ENCODE measurements around the gene KASH5. TPM values are rescaled to one million over a fixed set of nuclear protein-coding genes. Genes with fewer than 3 reads are reported as not detected.

The KASH5 gene, protein sequence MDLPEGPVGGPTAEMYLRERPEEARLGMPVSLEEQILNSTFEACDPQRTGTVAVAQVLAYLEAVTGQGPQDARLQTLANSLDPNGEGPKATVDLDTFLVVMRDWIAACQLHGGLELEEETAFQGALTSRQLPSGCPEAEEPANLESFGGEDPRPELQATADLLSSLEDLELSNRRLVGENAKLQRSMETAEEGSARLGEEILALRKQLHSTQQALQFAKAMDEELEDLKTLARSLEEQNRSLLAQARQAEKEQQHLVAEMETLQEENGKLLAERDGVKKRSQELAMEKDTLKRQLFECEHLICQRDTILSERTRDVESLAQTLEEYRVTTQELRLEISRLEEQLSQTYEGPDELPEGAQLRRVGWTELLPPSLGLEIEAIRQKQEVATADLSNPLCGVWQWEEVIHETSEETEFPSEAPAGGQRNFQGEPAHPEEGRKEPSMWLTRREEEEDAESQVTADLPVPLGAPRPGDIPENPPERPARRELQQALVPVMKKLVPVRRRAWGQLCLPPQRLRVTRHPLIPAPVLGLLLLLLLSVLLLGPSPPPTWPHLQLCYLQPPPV
- total RNA-seq (2022; extraction: Qiagen RNA extraction), result 0.05 to 0.12 TPM (median 0.07 TPM) in 4 of 5 replicates, not detected in the other

DNA sequence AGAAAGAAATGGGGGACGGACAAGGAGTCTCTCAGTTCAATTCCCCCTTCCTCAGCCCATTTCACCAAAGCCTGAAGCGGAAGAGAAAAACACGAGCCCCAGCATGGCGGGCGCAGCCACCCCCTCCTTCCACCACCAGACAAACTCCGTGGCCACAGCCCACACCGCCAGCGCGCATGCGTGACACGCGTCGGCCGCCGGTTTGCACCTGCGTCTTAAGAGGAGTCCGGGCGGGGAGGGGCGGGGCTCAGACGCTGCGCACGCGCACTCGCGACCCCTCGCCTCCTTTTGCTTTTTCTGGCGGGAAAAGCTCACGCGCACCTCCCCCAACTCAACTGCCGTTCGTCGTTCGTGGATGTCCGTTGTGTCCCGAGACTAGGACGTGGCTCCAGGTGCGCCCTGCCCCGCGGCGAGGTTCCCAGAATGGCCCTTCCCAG, at the start of gene KASH5:
Gene KASH5, plus strand, starts transcription at position 314 of the 437 bp plus-strand sequence. CDS start 2,635 bp downstream, outside the sequence.

DNA sequence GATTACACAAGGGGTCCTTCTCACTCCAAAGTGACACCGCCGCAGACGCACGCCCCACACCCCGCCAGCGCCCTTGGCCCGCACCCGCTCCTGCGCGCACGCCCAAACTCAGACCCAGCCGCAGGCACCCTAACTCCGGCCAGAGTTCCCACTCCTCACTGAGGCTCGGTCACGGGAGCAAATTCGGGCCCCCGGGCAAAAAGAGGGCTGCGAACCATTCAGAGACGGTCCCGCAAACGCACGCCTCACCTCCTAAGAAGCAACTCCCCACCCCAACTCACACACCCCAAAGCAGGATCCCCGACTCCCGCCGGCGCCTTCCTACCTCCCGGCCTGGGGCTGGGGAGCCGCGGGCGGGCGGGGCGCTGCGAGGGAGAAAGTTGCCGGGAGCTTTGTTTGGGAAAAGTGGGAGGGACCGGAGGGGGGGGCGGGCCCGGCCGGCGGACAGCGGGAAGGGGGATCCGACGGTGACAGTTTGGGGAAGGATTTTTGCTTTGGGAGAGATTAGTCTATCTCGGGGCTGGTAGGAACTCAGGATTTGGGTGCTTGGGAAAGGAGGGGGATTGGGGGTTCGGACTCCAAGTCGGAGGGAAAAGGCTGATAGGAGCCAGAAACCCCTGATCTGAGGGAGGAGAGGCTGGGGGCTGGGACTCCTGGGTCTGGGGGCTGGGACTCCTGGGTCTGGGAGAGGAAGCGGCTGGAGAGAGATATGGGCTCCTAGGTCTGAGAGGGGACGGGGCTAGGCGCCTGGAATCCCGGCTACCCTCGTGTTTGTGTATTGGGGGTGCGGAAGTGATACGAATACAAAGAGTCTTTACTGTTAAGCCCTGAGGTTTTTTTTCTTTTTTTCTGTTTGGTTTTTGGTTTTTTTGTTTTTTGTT, 25.8 kb upstream of the KASH5 start, which contains the start of gene TEAD2:
Gene TEAD2, minus strand, starts transcription at position 369 of the 881 bp plus-strand sequence. CDS start 2,341 bp downstream, outside the sequence.

DNA sequence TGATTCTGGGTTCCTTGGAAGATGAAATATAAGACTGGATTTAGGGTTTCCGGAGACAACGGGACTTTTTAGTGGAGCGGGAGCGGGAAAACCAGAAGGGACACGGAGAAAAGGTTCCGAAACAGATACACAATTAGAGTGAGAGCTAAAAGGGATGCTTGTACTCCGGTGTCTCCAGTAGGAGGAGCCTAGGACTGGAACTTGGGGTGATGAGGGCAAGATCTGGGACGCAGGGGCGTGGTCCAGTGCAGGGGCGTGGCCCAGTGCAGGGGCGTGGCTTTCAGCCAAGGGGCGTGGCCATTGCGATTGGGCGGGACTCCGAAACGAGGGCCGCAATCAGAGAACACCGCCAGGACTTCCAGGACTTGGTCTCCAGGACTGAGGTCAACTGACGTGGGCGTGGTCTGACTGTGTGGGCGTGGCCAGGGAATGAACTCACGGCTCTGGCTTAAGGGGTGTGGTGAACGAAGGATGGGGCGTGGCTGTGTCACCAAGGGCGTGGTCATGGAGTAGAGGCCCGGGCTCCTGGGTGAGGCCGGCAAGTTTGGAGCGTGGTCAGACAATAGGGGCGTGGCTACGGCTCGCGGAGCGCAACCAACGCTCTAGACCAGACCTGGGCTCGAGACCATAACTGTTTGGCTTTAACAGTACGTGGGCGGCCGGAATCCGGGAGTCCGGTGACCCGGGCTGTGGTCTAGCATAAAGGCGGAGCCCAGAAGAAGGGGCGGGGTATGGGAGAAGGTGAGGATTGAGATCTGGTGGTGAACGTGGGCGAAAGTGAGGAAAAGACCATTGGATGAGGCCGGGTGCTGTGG, 24.6 kb upstream of the KASH5 start, which contains the start of gene DKKL1:
Gene DKKL1, plus strand, starts transcription at position 610 of the 815 bp plus-strand sequence. Its CDS starts 122 bp downstream, at position 732.

DNA sequence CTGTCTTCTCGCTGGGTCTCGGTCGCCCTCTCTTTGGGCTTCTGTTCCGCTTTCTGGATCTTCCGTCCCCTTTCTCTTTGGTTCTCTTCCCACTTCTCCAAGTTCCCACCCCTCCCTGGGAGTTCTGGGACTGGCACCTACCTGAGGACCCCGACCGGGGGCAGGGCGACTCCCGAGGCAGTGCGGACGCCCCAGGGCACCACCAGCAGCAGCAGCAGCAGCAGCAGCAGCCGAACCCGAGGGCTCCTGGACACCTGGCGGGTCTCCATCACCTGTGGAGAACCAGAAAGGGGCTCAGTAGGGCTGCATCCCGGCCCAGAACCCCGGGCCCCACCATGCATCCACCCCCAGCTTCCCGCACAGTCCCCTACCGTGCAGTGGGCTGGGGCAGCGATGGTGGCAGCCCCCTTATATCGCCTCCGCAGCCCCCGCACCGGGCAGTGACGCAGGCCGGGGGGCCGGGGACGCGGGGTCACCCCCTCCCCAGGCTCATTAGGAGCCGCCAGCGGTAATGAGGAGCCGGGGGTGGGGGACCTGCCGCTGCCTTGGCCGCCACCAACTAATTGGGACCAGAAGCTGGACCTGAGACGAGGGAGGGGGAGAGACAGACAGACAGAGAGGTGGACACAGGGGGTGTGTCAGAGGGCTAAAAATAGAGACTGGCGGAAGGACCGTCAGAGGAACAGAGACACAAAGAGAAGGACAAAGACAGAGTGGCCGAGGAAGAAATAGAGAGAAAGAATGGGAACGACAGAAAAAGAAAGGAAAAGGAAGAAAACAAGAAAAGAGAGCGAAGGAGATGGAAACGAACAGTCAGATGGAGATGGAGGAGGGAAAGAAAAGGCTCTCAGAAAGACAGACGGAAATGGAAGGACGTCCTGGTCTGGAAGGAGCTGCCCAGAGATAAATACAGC, 35.3 kb downstream of the KASH5 start, which contains the start of gene PTH2:
Gene PTH2, minus strand, starts transcription at position 371 of the 914 bp plus-strand sequence. Its CDS starts 102 bp downstream, at position 269.

DNA sequence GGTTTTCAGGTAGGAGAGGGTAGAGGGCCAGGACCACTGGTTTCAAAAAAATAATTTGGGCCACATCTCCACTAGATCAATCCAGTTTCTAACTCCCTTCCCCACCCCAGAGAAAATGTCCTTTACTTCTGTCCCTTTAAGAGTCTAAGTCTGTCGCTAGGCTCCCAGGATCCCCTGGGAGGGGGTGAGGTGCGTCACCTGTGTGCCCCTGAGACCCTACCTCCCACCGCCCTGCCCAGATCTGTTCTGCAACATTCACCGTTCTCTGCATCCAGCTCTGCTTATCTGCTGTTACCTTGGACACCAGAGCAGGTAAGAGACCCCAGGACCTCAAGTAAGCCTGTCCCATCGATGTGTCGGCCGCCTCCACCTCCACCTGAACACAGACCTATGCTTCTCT, 37.1 kb downstream of the KASH5 start, which contains the start of gene GFY:
Gene GFY, plus strand, starts transcription at position 211 of the 400 bp plus-strand sequence. CDS start 1,043 bp downstream, outside the sequence.

DNA sequence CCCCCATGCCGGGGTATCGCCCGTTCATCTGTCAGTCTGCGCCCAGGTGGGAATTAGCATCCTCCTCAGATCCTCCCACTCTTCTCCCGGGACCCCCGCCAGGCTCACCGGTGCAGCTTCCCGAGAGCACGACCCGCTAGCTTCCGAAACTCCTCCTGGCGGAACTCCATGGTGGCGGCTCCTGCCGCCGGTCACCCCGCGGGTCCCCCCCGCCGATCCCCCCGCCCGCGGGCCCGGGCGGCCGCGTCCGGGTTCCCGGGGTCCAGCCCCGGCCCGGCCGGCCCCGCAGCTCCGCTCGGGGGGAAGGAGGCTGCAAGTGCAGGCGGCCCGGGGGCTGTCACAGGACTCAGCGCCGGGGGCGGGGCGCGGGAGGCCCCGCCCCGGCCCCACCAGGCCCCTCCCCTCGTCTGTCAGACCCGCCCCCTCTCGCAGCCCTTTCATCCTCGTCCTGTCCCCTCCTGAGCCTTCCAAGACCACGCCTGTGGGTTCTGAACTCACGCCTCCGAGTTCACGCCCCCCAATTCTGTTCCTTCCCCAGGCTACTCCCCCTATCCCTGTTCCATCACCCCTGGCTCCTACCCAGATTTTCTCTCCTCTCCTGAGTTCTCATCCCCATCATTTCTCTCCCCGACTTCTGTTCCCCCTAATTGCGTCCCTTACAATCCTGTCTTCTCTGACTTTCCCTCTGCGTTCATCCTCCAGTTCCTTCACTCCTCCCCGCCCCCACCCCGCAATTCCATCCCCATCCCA, 53.3 kb downstream of the KASH5 start, which contains the start of gene SLC17A7:
Gene SLC17A7, minus strand, starts transcription at position 318 of the 750 bp plus-strand sequence. Its CDS starts 148 bp downstream, at position 170.

DNA sequence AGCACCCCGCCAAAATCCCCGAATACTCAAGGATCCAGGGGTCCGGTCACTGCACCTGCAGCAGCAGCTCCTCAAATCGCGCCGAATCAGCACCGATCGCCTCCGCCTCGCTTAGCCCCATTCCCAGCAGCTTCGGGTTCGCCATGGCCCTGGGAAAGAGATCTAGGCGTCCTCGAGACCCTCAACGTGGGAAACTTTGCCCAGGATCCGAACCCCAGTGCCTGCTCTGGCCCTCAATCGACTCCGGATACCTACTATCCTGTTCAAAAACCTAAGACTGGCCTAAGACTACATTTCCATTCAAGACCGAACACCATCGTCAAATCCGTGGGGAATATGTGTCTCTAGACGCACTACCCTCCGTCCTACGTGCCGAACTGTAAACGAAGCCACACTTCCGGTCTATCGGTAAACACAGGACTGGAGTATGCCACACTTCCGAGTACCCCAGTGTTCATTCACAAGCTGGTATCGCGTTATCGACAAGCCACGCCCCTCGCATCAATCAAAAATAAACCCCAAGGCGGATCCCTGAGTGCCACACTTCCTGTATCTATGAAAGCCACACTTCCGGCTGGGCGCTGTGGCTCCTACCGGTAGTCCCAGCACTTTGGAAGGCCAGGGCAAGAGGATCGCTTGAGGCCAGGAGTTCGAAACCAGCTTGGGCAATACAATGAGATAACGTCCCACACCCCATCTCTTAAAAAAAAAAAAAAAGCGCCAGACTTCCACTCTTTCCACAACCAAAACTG, 63.6 kb downstream of the KASH5 start, which contains the start of gene PIH1D1:
Gene PIH1D1, minus strand, starts transcription at position 385 of the 752 bp plus-strand sequence. Its CDS starts 240 bp downstream, at position 145.

DNA sequence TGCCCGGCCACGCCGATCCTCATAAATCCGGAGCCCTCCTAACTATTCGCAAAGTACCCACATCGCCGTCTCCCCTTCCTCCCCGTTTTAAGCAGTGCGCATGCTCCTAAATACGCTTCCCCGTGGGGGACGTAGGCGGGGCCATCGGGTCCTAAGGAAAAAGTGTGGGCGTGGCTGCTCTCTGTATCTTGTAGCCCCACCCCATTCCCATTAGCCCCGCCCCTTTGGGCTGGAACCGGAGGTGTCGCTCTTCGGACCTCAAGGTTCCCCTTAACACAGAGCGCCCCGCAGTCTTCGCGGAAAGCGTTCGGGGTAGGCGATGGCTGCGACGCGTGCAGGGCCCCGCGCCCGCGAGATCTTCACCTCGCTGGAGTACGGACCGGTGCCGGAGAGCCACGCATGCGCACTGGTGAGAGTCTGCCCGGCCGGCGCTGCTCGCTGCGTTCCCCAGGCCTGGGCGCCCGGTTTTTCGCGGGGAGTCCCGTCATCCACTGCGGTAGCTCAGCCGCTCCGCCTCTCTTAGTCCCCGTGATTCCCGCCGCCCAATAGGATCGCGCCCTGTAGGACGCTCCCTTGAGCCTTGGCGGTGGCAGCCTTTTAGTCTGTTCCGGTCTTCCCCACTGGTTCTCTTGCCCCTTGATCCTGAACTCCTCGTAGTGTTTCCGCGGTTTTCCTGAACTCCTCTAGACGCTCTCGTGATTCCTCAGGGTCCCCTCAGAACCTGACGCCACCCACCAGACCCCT, 65.1 kb downstream of the KASH5 start, which contains the start of gene ALDH16A1:
Gene ALDH16A1, plus strand, starts transcription at position 213 of the 744 bp plus-strand sequence. Its CDS starts 107 bp downstream, at position 320.

Other genes with a start within 250 kb of the KASH5 start
- gene HRC, start 232.9 kb upstream of the KASH5 start, total RNA-seq (2022; extraction: Qiagen RNA extraction), result not detected in 5 replicates
- gene TRPM4, start 230.5 kb upstream of the KASH5 start, total RNA-seq (2022; extraction: Qiagen RNA extraction), result 7.1 to 11.5 TPM (median 9.4 TPM) in 5 replicates
- 0.55 to 1.2 TPM (median 1.1 TPM) in 5 replicates for gene SLC6A16, start 63.1 kb upstream of the KASH5 start, total RNA-seq (2022; extraction: Qiagen RNA extraction)
- gene CD37, start 52.8 kb upstream of the KASH5 start, total RNA-seq (2022; extraction: Qiagen RNA extraction), result not detected in 5 replicates
- 14.2 to 21.0 TPM (median 17.9 TPM) in 5 replicates for gene TEAD2, start 25.8 kb upstream of the KASH5 start, total RNA-seq (2022; extraction: Qiagen RNA extraction)
- gene DKKL1, start 24.4 kb upstream of the KASH5 start, total RNA-seq (2022; extraction: Qiagen RNA extraction), result 0.39 to 0.74 TPM (median 0.47 TPM) in 5 replicates
- gene PTH2, start 35.2 kb downstream of the KASH5 start, total RNA-seq (2022; extraction: Qiagen RNA extraction), result not detected in 5 replicates
- 0.14 to 0.27 TPM (median 0.18 TPM) in 5 replicates for gene GFY, start 37.1 kb downstream of the KASH5 start, total RNA-seq (2022; extraction: Qiagen RNA extraction)
- gene SLC17A7, start 53.3 kb downstream of the KASH5 start, total RNA-seq (2022; extraction: Qiagen RNA extraction), result 0.53 to 0.74 TPM (median 0.65 TPM) in 5 replicates
- gene PIH1D1, start 63.6 kb downstream of the KASH5 start, total RNA-seq (2022; extraction: Qiagen RNA extraction), result 90.8 to 101 TPM (median 98.8 TPM) in 5 replicates
- gene ALDH16A1, start 65.0 kb downstream of the KASH5 start, total RNA-seq (2022; extraction: Qiagen RNA extraction), result 16.2 to 27.2 TPM (median 24.9 TPM) in 5 replicates
- 0.92 to 1.7 TPM (median 1.3 TPM) in 5 replicates for gene FLT3LG, start 86.0 kb downstream of the KASH5 start, total RNA-seq (2022; extraction: Qiagen RNA extraction)
- gene RPL13A, start 99.4 kb downstream of the KASH5 start, total RNA-seq (2022; extraction: Qiagen RNA extraction), result 4,068 to 4,436 TPM (median 4,207 TPM) in 5 replicates
- gene RPS11, start 108.2 kb downstream of the KASH5 start, total RNA-seq (2022; extraction: Qiagen RNA extraction), result 3,819 to 4,411 TPM (median 4,040 TPM) in 5 replicates
- gene FCGRT, start 124.4 kb downstream of the KASH5 start, total RNA-seq (2022; extraction: Qiagen RNA extraction), result 21.8 to 35.0 TPM (median 29.8 TPM) in 5 replicates
- 1.6 to 2.7 TPM (median 1.8 TPM) in 5 replicates for gene RCN3, start 139.8 kb downstream of the KASH5 start, total RNA-seq (2022; extraction: Qiagen RNA extraction)
- gene NOSIP, start 192.3 kb downstream of the KASH5 start, total RNA-seq (2022; extraction: Qiagen RNA extraction), result 85.6 to 111 TPM (median 104 TPM) in 5 replicates
- gene PRRG2, start 193.1 kb downstream of the KASH5 start, total RNA-seq (2022; extraction: Qiagen RNA extraction), result 0.45 to 1.1 TPM (median 0.81 TPM) in 5 replicates
- 23.7 to 33.6 TPM (median 31.9 TPM) in 5 replicates for gene PRR12, start 202.9 kb downstream of the KASH5 start, total RNA-seq (2022; extraction: Qiagen RNA extraction)